ENCODE results near the gene SHTN1.

SHTN1 gene

GRCh38 chr10:116912162-116912561, 92.8 kb downstream of the SHTN1 start:
- FAIRE-seq = no peak

GRCh38 chr10:116910910-116911309, 94.1 kb downstream of the SHTN1 start:
- no peak for FAIRE-seq

- no peak for FAIRE-seq
Measured at GRCh38 chr10:116909307-116909706, 95.7 kb downstream of the SHTN1 start.

GRCh38 chr10:116907245-116907987, 97.6 kb downstream of the SHTN1 start:
- no peak for FAIRE-seq

- no peak for FAIRE-seq
Measured at GRCh38 chr10:116905845-116906210, 99.2 kb downstream of the SHTN1 start.

GRCh38 chr10:116899626-116900025, 105.4 kb downstream of the SHTN1 start:
- FAIRE-seq = no peak

- no peak for FAIRE-seq
Measured at GRCh38 chr10:116893686-116894037, 111.3 kb downstream of the SHTN1 start.

GRCh38 chr10:116892907-116893685, 111.9 kb downstream of the SHTN1 start:
- FAIRE-seq = no peak

GRCh38 chr10:116891208-116891607, 113.8 kb downstream of the SHTN1 start:
- no peak for FAIRE-seq

- no peak for FAIRE-seq
Measured at GRCh38 chr10:116889066-116889465, 115.9 kb downstream of the SHTN1 start.

GRCh38 chr10:116888380-116889055, 116.5 kb downstream of the SHTN1 start:
- no peak for FAIRE-seq

- no peak for FAIRE-seq
Measured at GRCh38 chr10:116886772-116887171, 118.2 kb downstream of the SHTN1 start.

GRCh38 chr10:116882639-116883038, 122.3 kb downstream of the SHTN1 start:
- no peak for FAIRE-seq

GRCh38 chr10:116880716-116881482, 124.1 kb downstream of the SHTN1 start:
- no peak for FAIRE-seq

- no peak for FAIRE-seq
Measured at GRCh38 chr10:116879817-116880216, 125.2 kb downstream of the SHTN1 start.

- FAIRE-seq = no peak
Measured at GRCh38 chr10:116878123-116878522, 126.9 kb downstream of the SHTN1 start.

GRCh38 chr10:116877391-116877790, 127.6 kb downstream of the SHTN1 start:
- FAIRE-seq = no peak

- FAIRE-seq = no peak
Measured at GRCh38 chr10:116875897-116876296, 129.1 kb downstream of the SHTN1 start.

GRCh38 chr10:116873134-116873533, 131.9 kb downstream of the SHTN1 start:
- FAIRE-seq = no peak

GRCh38 chr10:116870949-116871348, 134.0 kb downstream of the SHTN1 start:
- no peak for FAIRE-seq

- FAIRE-seq = no peak
Measured at GRCh38 chr10:116868722-116869121, 136.3 kb downstream of the SHTN1 start.

- no peak for FAIRE-seq
Measured at GRCh38 chr10:116868198-116868676, 136.8 kb downstream of the SHTN1 start.

All from colon (tissue), 2 donors.